ENCODE measurements around the gene KCTD4.
"Not testable (repeated sequence)": the region's sequence is repeated elsewhere in the genome, so short reads cannot be mapped to it uniquely, and the experiment has no call there.

Gene KCTD4

GRCh38 chr13:45191874-45192273 is 9.0 kb downstream of the KCTD4 start:
- no peak overlapping the region for H2BK12ac ChIP-seq (ENCODE audit: low read length)

GRCh38 chr13:45189511-45189910 is 11.3 kb downstream of the KCTD4 start:
- H3K27ac ChIP-seq (replicated peaks; ENCODE audit: low read length); H3K9me3 ChIP-seq (replicated peaks in 1 of 2; ENCODE audit: control insufficient read depth in 2 of 2, insufficient read depth in 1 of 2, low read depth in 1 of 2, low read length in 2 of 2); H2BK15ac ChIP-seq (ENCODE audit: low read length); H3K4me2 ChIP-seq (ENCODE audit: insufficient read depth, low read length, poor library complexity, severe bottlenecking); H3K4me3 ChIP-seq (ENCODE audit: low read length in 2 of 2); H2BK120ac ChIP-seq (ENCODE audit: low read depth, low read length); H3K18ac ChIP-seq (ENCODE audit: low read length); H3K4me1 ChIP-seq (ENCODE audit: control insufficient read depth in 2 of 2, insufficient read depth in 1 of 2, low read depth in 1 of 2, low read length in 2 of 2); H3K23ac ChIP-seq (ENCODE audit: low read depth, low read length, poor library complexity); H2BK5ac ChIP-seq (ENCODE audit: low read length); H4K91ac ChIP-seq (ENCODE audit: low read depth, low read length, poor library complexity); H4K8ac ChIP-seq (ENCODE audit: low read depth, low read length); H2AFZ ChIP-seq (ENCODE audit: low read length); H3K14ac ChIP-seq (ENCODE audit: low read length); H2BK12ac ChIP-seq (ENCODE audit: low read length); DNase-seq (ENCODE audit: low spot score); H3K27me3 ChIP-seq (ENCODE audit: control insufficient read depth in 3 of 3, insufficient read depth in 3 of 3, low read depth in 1 of 3, low read length in 3 of 3); H3K4ac ChIP-seq (ENCODE audit: low read length); H3K9ac ChIP-seq (ENCODE audit: low read depth, low read length, poor library complexity); H2AK5ac ChIP-seq (ENCODE audit: low read depth, low read length); H3K79me1 ChIP-seq (ENCODE audit: low read depth, low read length); H3K36me3 ChIP-seq (replicated peaks in 1 of 2; ENCODE audit: control insufficient read depth in 2 of 2, insufficient read depth in 2 of 2, low read length in 2 of 2): not testable (repeated sequence)

More at GRCh38 chr13:45191874-45192273, 9.0 kb downstream of the KCTD4 start:
- Histone ChIP-seq H3K9ac (ENCODE audit: low read depth, low read length, poor library complexity) (no peak overlapping the region), H3K4ac (ENCODE audit: low read length) (no peak overlapping the region), H3K23ac (ENCODE audit: low read depth, low read length, poor library complexity) (no peak overlapping the region), H3K18ac (ENCODE audit: low read length) (no peak overlapping the region), H4K8ac (ENCODE audit: low read depth, low read length) (no peak overlapping the region), H3K9me3 (replicated peaks in 1 of 2; ENCODE audit: control insufficient read depth in 2 of 2, insufficient read depth in 1 of 2, low read depth in 1 of 2, low read length in 2 of 2) (no peaks in the 10 kb centered on the region), H3K4me1 (ENCODE audit: control insufficient read depth in 2 of 2, insufficient read depth in 1 of 2, low read depth in 1 of 2, low read length in 2 of 2) (no peaks in the 10 kb centered on the region), H3K27ac (replicated peaks; ENCODE audit: low read length) (no peak overlapping the region), H4K91ac (ENCODE audit: low read depth, low read length, poor library complexity) (no peak overlapping the region), H3K36me3 (replicated peaks in 1 of 2; ENCODE audit: control insufficient read depth in 2 of 2, insufficient read depth in 2 of 2, low read length in 2 of 2) (peaks cover 0 to 6% of the 10 kb centered on the region in 2 donors), H2AK5ac (ENCODE audit: low read depth, low read length) (no peak overlapping the region), H3K27me3 (ENCODE audit: control insufficient read depth in 3 of 3, insufficient read depth in 3 of 3, low read depth in 1 of 3, low read length in 3 of 3) (no peaks in the 10 kb centered on the region), H3K79me1 (ENCODE audit: low read depth, low read length) (no peaks in the 10 kb centered on the region), H3K4me3 (ENCODE audit: low read length in 2 of 2) (no peak overlapping the region), H2BK15ac (ENCODE audit: low read length) (no peak overlapping the region), H2BK5ac (ENCODE audit: low read length) (no peak overlapping the region), H2AFZ (ENCODE audit: low read length) (no peak overlapping the region), H3K14ac (ENCODE audit: low read length) (no peak overlapping the region), H3K4me2 (ENCODE audit: insufficient read depth, low read length, poor library complexity, severe bottlenecking) (no peak overlapping the region), H2BK120ac (ENCODE audit: low read depth, low read length) (no peak overlapping the region)
- no CpG with 5 or more reads among the region's 1 CpG for WGBS, 2 donors (ENCODE audit: extremely low coverage in 2 of 2, insufficient read length in 2 of 2, insufficient replicate concordance in 1 of 2)
- DNase-seq (ENCODE audit: low spot score), result no peak

- H2BK5ac ChIP-seq (ENCODE audit: low read length); H3K14ac ChIP-seq (ENCODE audit: low read length); H3K4me3 ChIP-seq (ENCODE audit: low read length in 2 of 2); H3K9me3 ChIP-seq (replicated peaks in 1 of 2; ENCODE audit: control insufficient read depth in 2 of 2, insufficient read depth in 1 of 2, low read depth in 1 of 2, low read length in 2 of 2); H3K23ac ChIP-seq (ENCODE audit: low read depth, low read length, poor library complexity); H3K27me3 ChIP-seq (ENCODE audit: control insufficient read depth in 3 of 3, insufficient read depth in 3 of 3, low read depth in 1 of 3, low read length in 3 of 3); H2BK12ac ChIP-seq (ENCODE audit: low read length); H2BK15ac ChIP-seq (ENCODE audit: low read length); H3K18ac ChIP-seq (ENCODE audit: low read length); H2AK5ac ChIP-seq (ENCODE audit: low read depth, low read length); H2BK120ac ChIP-seq (ENCODE audit: low read depth, low read length); DNase-seq (ENCODE audit: low spot score); H3K4ac ChIP-seq (ENCODE audit: low read length); H2AFZ ChIP-seq (ENCODE audit: low read length); H3K4me1 ChIP-seq (ENCODE audit: control insufficient read depth in 2 of 2, insufficient read depth in 1 of 2, low read depth in 1 of 2, low read length in 2 of 2); H4K8ac ChIP-seq (ENCODE audit: low read depth, low read length); H3K4me2 ChIP-seq (ENCODE audit: insufficient read depth, low read length, poor library complexity, severe bottlenecking); H3K27ac ChIP-seq (replicated peaks; ENCODE audit: low read length); H4K91ac ChIP-seq (ENCODE audit: low read depth, low read length, poor library complexity); H3K79me1 ChIP-seq (ENCODE audit: low read depth, low read length); H3K9ac ChIP-seq (ENCODE audit: low read depth, low read length, poor library complexity): not testable (repeated sequence)
- WGBS, 2 donors (ENCODE audit: extremely low coverage in 2 of 2, insufficient read length in 2 of 2, insufficient replicate concordance in 1 of 2), result no CpG with 5 or more reads among the region's 4 CpGs
- H3K36me3 ChIP-seq (replicated peaks in 1 of 2; ENCODE audit: control insufficient read depth in 2 of 2, insufficient read depth in 2 of 2, low read length in 2 of 2), result peaks cover 0 to 10% of the 10 kb centered on the region in 2 donors
Measured at GRCh38 chr13:45189077-45189476, 11.8 kb downstream of the KCTD4 start.

GRCh38 chr13:45185286-45185685 is 15.6 kb downstream of the KCTD4 start:
- Histone ChIP-seq H3K4me1 (ENCODE audit: control insufficient read depth in 2 of 2, insufficient read depth in 1 of 2, low read depth in 1 of 2, low read length in 2 of 2) (no peaks in the 10 kb centered on the region), H3K27me3 (ENCODE audit: control insufficient read depth in 3 of 3, insufficient read depth in 3 of 3, low read depth in 1 of 3, low read length in 3 of 3) (no peaks in the 10 kb centered on the region), H3K18ac (ENCODE audit: low read length) (no peak overlapping the region), H3K4ac (ENCODE audit: low read length) (no peak overlapping the region), H3K79me1 (ENCODE audit: low read depth, low read length) (no peaks in the 10 kb centered on the region), H2BK12ac (ENCODE audit: low read length) (no peak overlapping the region), H3K23ac (ENCODE audit: low read depth, low read length, poor library complexity) (no peak overlapping the region), H3K4me3 (ENCODE audit: low read length in 2 of 2) (no peak overlapping the region), H2AFZ (ENCODE audit: low read length) (no peak overlapping the region), H2AK5ac (ENCODE audit: low read depth, low read length) (no peak overlapping the region), H3K36me3 (replicated peaks in 1 of 2; ENCODE audit: control insufficient read depth in 2 of 2, insufficient read depth in 2 of 2, low read length in 2 of 2) (peaks cover 0 to 27% of the 10 kb centered on the region in 2 donors), H2BK120ac (ENCODE audit: low read depth, low read length) (no peak overlapping the region), H4K91ac (ENCODE audit: low read depth, low read length, poor library complexity) (no peak overlapping the region), H3K27ac (replicated peaks; ENCODE audit: low read length) (no peak overlapping the region), H3K9ac (ENCODE audit: low read depth, low read length, poor library complexity) (no peak overlapping the region), H3K14ac (ENCODE audit: low read length) (no peak overlapping the region), H2BK15ac (ENCODE audit: low read length) (no peak overlapping the region), H3K9me3 (replicated peaks in 1 of 2; ENCODE audit: control insufficient read depth in 2 of 2, insufficient read depth in 1 of 2, low read depth in 1 of 2, low read length in 2 of 2) (no peaks in the 10 kb centered on the region), H2BK5ac (ENCODE audit: low read length) (no peak overlapping the region), H3K4me2 (ENCODE audit: insufficient read depth, low read length, poor library complexity, severe bottlenecking) (no peak overlapping the region), H4K8ac (ENCODE audit: low read depth, low read length) (no peak overlapping the region)
- WGBS, 2 donors (ENCODE audit: extremely low coverage in 2 of 2, insufficient read length in 2 of 2, insufficient replicate concordance in 1 of 2), result no CpG with 5 or more reads among the region's 2 CpGs
- DNase-seq (ENCODE audit: low spot score), result no peak
